ENCODE measurements around the gene NEXMIF.
"Not testable (repeated sequence)": the region's sequence is repeated elsewhere in the genome, so short reads cannot be mapped to it uniquely, and the experiment has no call there.

NEXMIF gene

DNA sequence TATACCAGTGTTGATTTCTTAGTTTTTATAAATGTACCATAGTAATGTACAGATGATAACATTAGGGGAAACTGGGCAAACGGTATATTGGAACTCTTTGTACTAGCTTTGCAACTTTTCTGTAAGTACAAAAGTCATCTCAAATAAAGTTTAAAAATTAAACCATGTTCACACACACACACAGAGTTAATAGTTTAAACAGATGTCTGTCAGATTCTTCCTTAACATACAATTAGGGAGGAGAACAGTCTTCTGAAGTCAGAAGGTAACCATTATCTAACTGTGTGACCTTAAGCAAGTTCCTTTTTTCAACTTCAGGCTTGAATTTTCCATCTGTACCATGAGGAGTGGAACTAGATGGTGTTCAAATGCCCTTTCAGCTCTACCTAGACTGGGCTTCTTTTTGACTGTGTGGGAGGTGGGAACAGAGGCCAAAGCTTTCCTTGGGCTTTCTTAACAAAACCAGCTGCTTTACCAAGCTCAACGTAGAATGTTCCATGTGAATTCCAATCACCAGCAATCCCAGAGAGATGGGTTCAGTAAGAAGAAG, 127.8 kb downstream of the NEXMIF start:
- DNase-seq (ENCODE audit: low read depth in 2 of 2), result no peak

DNA sequence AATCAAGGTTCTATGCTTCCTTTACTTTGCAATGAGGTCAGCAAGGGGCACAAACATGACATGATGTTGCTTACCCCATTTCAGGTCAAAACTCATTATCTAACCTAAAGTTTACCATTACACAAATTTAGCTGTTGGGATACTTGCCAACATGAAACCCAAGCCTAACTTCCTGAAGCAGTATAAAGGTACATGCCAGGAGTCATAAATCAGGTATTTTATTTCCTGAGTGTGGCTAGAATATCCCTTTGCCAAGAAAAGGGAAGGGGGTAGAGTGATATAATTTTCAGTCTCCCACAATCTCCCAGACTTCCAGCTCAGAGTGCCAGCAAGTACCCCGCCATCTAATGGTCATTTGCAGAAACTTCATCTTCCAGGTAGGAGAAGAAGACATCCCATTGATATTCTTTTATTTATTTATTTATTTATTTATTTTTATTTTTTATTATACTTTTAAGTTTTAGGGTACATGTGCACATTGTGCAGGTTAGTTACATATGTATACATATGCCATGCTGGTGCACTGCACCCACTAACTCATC, 136.6 kb downstream of the NEXMIF start:
- no peak for DNase-seq (ENCODE audit: low read depth in 2 of 2)

DNA sequence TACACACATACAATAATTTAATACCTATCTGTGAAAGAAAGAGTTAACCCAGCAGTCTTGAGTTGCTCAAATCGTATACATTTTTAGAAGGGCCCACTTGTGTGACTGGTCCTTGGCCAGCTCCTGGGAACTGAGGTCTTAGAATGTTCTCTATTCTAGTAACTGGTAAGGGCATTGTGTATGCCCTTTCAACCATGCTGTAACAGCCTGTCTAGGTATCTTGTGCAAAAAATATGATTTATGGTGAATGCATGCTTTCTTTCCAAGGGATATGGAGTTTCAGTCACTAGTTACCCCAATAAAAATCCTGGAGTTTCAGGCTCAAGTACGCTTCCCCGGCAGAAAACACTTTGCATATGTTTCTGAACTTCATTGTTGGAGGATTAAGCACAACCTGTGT, 140.6 kb downstream of the NEXMIF start:
- DNase-seq (ENCODE audit: low read depth in 2 of 2), result no peak

DNA sequence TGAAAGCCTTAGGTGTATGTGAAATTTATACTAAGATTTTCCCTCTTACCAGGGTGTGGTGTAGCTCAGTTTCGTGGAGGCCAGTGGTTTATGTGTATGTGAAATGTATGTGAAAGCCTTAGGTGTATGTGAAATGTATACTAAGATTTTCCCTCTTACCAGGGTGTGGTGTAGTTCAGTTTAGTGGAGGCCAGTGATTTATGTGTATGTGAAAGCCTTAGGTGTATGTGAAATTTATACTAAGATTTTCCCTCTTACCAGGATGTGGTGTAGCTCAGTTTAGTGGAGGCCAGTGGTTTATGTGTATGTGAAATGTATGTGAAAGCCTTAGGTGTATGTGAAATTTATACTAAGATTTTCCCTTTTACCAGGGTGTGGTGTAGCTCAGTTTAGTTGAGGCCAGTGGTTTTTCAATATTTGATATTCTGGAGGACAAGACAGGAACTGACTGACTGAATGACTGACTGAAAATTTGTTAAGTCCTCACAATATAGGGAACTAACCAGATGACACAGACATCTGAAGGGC, 143.7 kb downstream of the NEXMIF start:
- no peak for DNase-seq (ENCODE audit: low read depth in 2 of 2)

DNA sequence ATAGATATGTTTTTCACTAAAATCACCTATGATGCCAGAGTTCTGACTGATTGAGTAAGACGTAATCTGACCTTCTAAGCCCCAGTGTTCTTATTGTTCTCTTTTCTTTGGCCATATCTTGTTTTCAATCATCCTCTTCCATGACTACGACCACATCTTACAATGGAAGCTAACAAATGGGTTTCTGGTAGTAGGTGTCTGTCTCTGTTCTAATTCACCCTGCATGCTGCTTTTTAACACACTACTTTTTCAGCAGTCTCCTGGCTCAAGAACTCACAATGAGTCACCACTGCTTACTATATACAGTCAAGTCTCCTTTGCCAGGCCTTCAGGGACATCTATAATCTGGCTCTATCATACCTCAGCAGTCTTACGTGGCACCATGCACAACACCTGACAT, 146.1 kb downstream of the NEXMIF start:
- no peak for DNase-seq (ENCODE audit: low read depth in 2 of 2)

DNA sequence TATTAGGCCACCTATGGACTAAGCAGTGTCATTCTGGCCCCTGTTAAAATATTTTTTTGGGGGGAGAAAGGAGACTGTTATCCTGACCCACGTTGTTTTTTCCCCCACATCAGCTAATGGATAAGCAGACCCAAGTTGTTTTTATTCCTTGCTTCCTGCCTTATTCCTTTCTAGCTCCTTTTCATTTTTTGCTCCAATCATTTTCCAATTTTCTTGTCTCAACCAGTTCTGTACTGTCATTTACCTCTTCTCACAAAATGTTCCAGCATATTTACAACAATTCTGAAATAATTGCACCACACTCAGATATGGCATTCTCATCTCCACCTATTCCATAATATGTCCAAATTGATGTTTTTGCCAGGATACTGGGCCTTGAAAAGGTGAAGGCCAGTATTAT, 150.3 kb downstream of the NEXMIF start:
- no peak for DNase-seq (ENCODE audit: low read depth in 2 of 2)

DNA sequence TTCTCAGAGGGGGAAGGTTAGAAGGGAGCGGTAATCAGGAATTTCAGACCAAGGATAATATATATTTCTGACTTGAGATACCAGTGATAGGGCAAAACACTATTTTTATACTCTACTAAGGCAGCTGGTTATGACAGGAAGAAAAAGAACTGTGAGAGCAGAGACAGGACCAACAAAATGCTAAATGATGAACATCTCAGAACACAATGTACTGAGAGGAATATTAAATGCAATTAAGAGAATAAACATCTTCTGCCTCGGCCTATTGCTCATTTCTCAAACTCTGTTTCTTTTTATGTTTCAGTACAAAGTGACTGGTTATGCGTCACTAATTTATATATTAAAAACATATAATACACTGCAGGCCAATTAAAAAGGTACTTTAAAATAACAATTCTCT, 188.8 kb downstream of the NEXMIF start:
- no peak for DNase-seq (ENCODE audit: low read depth in 2 of 2)

DNA sequence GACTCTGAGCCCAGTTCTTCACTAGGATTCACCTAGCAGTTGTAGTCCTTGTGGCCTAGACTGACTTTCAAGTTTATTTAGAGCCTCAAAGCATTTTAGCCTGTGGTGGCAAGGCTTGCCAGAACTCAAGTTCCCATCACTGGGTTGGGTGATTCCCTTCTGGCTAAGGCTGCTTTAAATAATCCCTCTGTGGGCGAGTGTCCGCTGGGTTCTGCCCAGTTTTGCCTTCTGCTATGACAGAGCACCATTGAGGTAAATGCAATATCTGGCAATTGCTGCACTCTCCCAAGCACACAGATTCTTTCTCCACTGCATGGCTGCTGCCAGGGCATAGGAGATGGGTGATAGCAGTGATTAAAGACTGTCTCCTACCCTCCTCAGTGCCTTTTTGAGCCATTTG, 220.0 kb downstream of the NEXMIF start:
- no peak for DNase-seq (ENCODE audit: low read depth in 2 of 2)

DNA sequence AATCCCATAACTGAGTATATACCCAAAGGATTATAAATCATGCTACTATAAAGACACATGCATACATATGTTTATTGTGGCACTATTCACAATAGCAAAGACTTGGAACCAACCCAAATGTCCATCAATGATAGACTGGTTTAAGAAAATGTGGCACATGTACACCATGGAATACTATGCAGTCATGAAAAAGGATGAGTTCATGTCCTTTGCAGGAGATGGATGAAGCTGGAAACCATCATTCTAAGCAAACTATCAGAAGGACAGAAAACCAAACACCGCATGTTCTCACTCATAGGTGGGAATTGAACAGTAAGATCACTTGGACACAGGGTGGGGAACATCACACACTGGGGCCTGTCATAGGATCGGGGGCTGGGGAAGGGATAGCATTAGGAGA, 223.9 kb downstream of the NEXMIF start:
- not testable (repeated sequence) for DNase-seq (ENCODE audit: low read depth in 2 of 2)

DNA sequence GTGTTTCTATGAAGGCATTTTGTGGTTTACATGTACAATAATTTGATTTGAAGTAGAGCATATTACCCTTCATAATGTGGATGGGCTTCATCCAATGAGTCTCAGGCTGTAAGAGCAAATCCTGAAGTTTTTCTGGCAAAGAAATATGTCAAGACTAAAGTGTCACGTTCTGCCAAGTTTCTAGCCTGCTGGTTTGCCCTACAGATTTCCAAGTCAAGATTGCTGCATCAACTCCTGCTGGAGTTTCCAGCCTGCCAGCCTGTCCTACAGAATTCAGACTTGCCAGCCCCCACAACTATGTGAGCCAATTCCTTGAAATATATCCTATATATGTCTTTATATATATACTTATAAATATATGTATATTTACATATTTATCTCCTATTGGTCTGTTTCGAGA, 240.8 kb downstream of the NEXMIF start:
- no peak for DNase-seq (ENCODE audit: low read depth in 2 of 2)

Data from stimulated activated CD4-positive, alpha-beta T cell treated with anti-CD3 and anti-CD28 coated beads, Interleukin-1b, Interleukin-23, amount 100 ng/mL, for 4 hours (primary cell).